IMR-90 (cell line): ENCODE data around the gene SVBP. TPM values are rescaled to one million over a fixed set of nuclear protein-coding genes. Genes with fewer than 3 reads are reported as not detected.

Experiments
- ATAC-seq: fragments of 200-7000 bp; cut with Tn5 transposase; 2 replicates; pipeline ENCODE4 v1.9.1; 2020; ENCODE audit warnings: low read depth, mild to moderate bottlenecking, moderate library complexity
- BruUV-seq: library from RNA; stranded (reverse); fragments of 400-500 nt; replicated peaks from 2 replicates; lab custom pipeline; 2021; lab: Mats Ljungman, UMichigan
- CTCF ChIA-PET: fragments of 300-600 bp; formaldehyde crosslinking; extraction: SDS; loops from one replicate; lab custom pipeline; 2021; ENCODE audit warnings: antibody characterized with exemption; lab: Yijun Ruan, JAX
- POLR2A ChIA-PET: fragments of 300-600 bp; sonication (Branson Sonifier 250); formaldehyde crosslinking; loops from one replicate; lab custom pipeline; 2022; ENCODE audit warnings: antibody characterized with exemption; ENCODE audit not compliant: unreplicated experiment; lab: Charles Lee
- DNase-seq: peaks from one replicate; pipeline ENCODE4 v3.0.0; 2013
- H2AFZ ChIP-seq: replicated peaks from 2 replicates; pipeline ENCODE3; 2013; ENCODE audit warnings: low read length, mild to moderate bottlenecking; ENCODE audit not compliant: poor library complexity
- H2AK5ac ChIP-seq: 2 replicates; pipeline ENCODE4 v1.6.1; 2013; ENCODE audit warnings: low read depth, low read length, inconsistent platforms
- H2AK9ac ChIP-seq: replicated peaks from 2 replicates; pipeline ENCODE3; 2013; ENCODE audit warnings: mild to moderate bottlenecking, low read depth, low read length, moderate library complexity; ENCODE audit not compliant: poor library complexity
- H2BK120ac ChIP-seq: 2 replicates; pipeline ENCODE4 v1.6.1; 2013; ENCODE audit warnings: low read depth, low read length, inconsistent platforms
- H2BK15ac ChIP-seq: 3 replicates; pipeline ENCODE4 v1.6.1; 2013; ENCODE audit warnings: low read depth, low read length, inconsistent platforms
- H2BK20ac ChIP-seq: 2 replicates; pipeline ENCODE4 v1.6.1; 2013; ENCODE audit warnings: low read depth, mild to moderate bottlenecking, inconsistent platforms, low read length, moderate library complexity
- H2BK5ac ChIP-seq: 2 replicates; pipeline ENCODE4 v1.6.1; 2013; ENCODE audit warnings: mild to moderate bottlenecking, low read depth, low read length, inconsistent platforms; ENCODE audit not compliant: poor library complexity, severe bottlenecking
- H3K14ac ChIP-seq: replicated peaks from 2 replicates; pipeline ENCODE4 v1.6.1; 2013; ENCODE audit warnings: low read depth, low read length, inconsistent platforms
- H3K18ac ChIP-seq: 2 replicates; pipeline ENCODE4 v1.6.1; 2013; ENCODE audit warnings: low read depth, low read length, control low read depth
- H3K23ac ChIP-seq: 2 replicates; pipeline ENCODE4 v1.6.1; 2013; ENCODE audit warnings: low read depth, low read length, inconsistent platforms
- H3K27ac ChIP-seq: 2 replicates; pipeline ENCODE4 v1.5.1; 2013; ENCODE audit warnings: mild to moderate bottlenecking, control low read depth, low read length; ENCODE audit not compliant: insufficient read depth
- H3K27me3 ChIP-seq: 2 replicates; pipeline ENCODE4 v1.6.1; 2013; ENCODE audit warnings: low read length; ENCODE audit not compliant: control insufficient read depth, insufficient read depth
- H3K36me3 ChIP-seq: 2 replicates; pipeline ENCODE4 v1.6.1; 2013; ENCODE audit warnings: low read length, mixed read lengths; ENCODE audit not compliant: control insufficient read depth, insufficient read depth
- H3K4ac ChIP-seq: 2 replicates; pipeline ENCODE4 v1.6.1; 2013; ENCODE audit warnings: low read depth, low read length, inconsistent platforms
- H3K4me1 ChIP-seq: 2 replicates; pipeline ENCODE4 v1.6.1; 2013; ENCODE audit warnings: low read length, mixed read lengths; ENCODE audit not compliant: control insufficient read depth, insufficient read depth
- H3K4me2 ChIP-seq: 2 replicates; pipeline ENCODE4 v1.6.1; 2013; ENCODE audit warnings: low read depth, mild to moderate bottlenecking, control low read depth, low read length, moderate library complexity
- H3K4me3 ChIP-seq: 2 replicates; pipeline ENCODE4 v1.5.1; 2013; ENCODE audit warnings: low read depth, mild to moderate bottlenecking, control low read depth, low read length, moderate library complexity; ENCODE audit not compliant: insufficient read depth
- H3K56ac ChIP-seq: 2 replicates; pipeline ENCODE4 v1.6.1; 2013; ENCODE audit warnings: low read length, inconsistent platforms; ENCODE audit not compliant: insufficient read depth; ENCODE audit errors: extremely low read depth
- H3K79me1 ChIP-seq, 2 experiments: 2 replicates each; pipeline ENCODE4 v1.6.1; 2013; ENCODE audit warnings: low read length in 2 of 2, inconsistent platforms in 1 of 2, low read depth in 1 of 2
- H3K9ac ChIP-seq: 2 replicates; pipeline ENCODE4 v1.6.1; 2013; ENCODE audit warnings: low read depth, low read length, control low read depth
- H3K9me1 ChIP-seq: 2 replicates; pipeline ENCODE4 v1.6.1; 2013; ENCODE audit warnings: low read length, inconsistent platforms; ENCODE audit not compliant: insufficient read depth
- H3K9me3 ChIP-seq: 2 replicates; pipeline ENCODE4 v1.6.1; 2013; ENCODE audit warnings: low read length; ENCODE audit not compliant: control insufficient read depth, insufficient read depth
- H4K20me1 ChIP-seq: 2 replicates; pipeline ENCODE4 v1.6.1; 2013; ENCODE audit warnings: low read length, inconsistent platforms; ENCODE audit not compliant: insufficient read depth
- H4K5ac ChIP-seq: 2 replicates; pipeline ENCODE4 v1.6.1; 2013; ENCODE audit warnings: mild to moderate bottlenecking, low read depth, low read length, control low read depth
- H4K8ac ChIP-seq, 2 experiments: 2 replicates each; pipeline ENCODE4 v1.6.1; 2013; ENCODE audit warnings: low read depth in 2 of 2, low read length in 2 of 2, control low read depth in 1 of 2, inconsistent platforms in 1 of 2
- H4K91ac ChIP-seq: 2 replicates; pipeline ENCODE4 v1.6.1; 2013; ENCODE audit warnings: low read depth, low read length, inconsistent platforms; ENCODE audit not compliant: insufficient read depth
- BHLHE40 ChIP-seq: fragments of 150-350 bp; IDR thresholded peaks from 2 replicates; pipeline ENCODE4 v1.6.1; 2016; ENCODE audit warnings: mild to moderate bottlenecking, low read depth, low read length
- CEBPB ChIP-seq: IDR thresholded peaks from 2 replicates; pipeline ENCODE4 v1.6.1; 2012; ENCODE audit warnings: low read depth, low read length, improper control_type of control experiment
- FOS ChIP-seq: fragments of 150-350 bp; IDR thresholded peaks from 2 replicates; pipeline ENCODE4 v1.6.1; 2016; ENCODE audit warnings: low read depth, low read length
- MAFK ChIP-seq: IDR thresholded peaks from 2 replicates; pipeline ENCODE4 v1.6.1; 2012; ENCODE audit warnings: low read depth, low read length, improper control_type of control experiment
- MAZ ChIP-seq: IDR thresholded peaks from 2 replicates; pipeline ENCODE4 v1.6.1; 2012; ENCODE audit warnings: low read depth, mild to moderate bottlenecking, low read length, improper control_type of control experiment, moderate library complexity, borderline replicate concordance
- MXI1 ChIP-seq: IDR thresholded peaks from 2 replicates; pipeline ENCODE4 v1.6.1; 2012; ENCODE audit warnings: low read depth, mild to moderate bottlenecking, low read length, moderate library complexity, borderline replicate concordance
- NFE2L2 ChIP-seq: fragments of 150-350 bp; IDR thresholded peaks from 2 replicates; pipeline ENCODE4 v1.6.1; 2016; ENCODE audit warnings: low read depth, mild to moderate bottlenecking, low read length
- POLR2A ChIP-seq: IDR thresholded peaks from 2 replicates; pipeline ENCODE4 v1.6.1; 2012; ENCODE audit warnings: mild to moderate bottlenecking, low read depth, low read length
- RAD21 ChIP-seq: IDR thresholded peaks from 2 replicates; pipeline ENCODE4 v1.6.1; 2012; ENCODE audit warnings: low read length, improper control_type of control experiment
- RCOR1 ChIP-seq: IDR thresholded peaks from 2 replicates; pipeline ENCODE4 v1.6.1; 2012; ENCODE audit warnings: mild to moderate bottlenecking, low read length, improper control_type of control experiment; ENCODE audit not compliant: insufficient replicate concordance
- RFX5 ChIP-seq: IDR thresholded peaks from 2 replicates; pipeline ENCODE4 v1.8.0; 2012; ENCODE audit warnings: low read depth, mild to moderate bottlenecking, low read length, moderate library complexity
- SMC3 ChIP-seq: fragments of 150-350 bp; IDR thresholded peaks from 2 replicates; pipeline ENCODE4 v1.6.1; 2016; ENCODE audit warnings: low read depth, mild to moderate bottlenecking, antibody characterized with exemption, low read length, moderate library complexity
- WGBS, 2 experiments: methylation state at CpG; one replicate each; pipeline versions ENCODE4 v1.1.5 to v1.1.7; 2013; ENCODE audit warnings: missing lambda C conversion rate in 2 of 2; ENCODE audit not compliant: insufficient read length in 1 of 2; ENCODE audit errors: extremely low coverage in 2 of 2; 5-methylcytosine and 5-hydroxymethylcytosine counted together
- dilution Hi-C: fragments of 300-500 bp; cut with HindIII; formaldehyde crosslinking; loops from one replicate; pipeline ENCODE4 v1.14.3; 2018; ENCODE audit warnings: low sequenced_read_pairs; ENCODE audit not compliant: unreplicated experiment
- in situ Hi-C: fragments of 300-500 bp; cut with MboI; formaldehyde crosslinking; loops from 3 replicates; pipeline ENCODE4 v1.14.3; 2019; ENCODE audit warnings: low sequenced_read_pairs, inconsistent platforms, mixed read lengths
- intact Hi-C: fragments of 100-400 bp; cut with micrococcal nuclease; formaldehyde crosslinking; loops from 2 replicates; pipeline ENCODE4 v1.10.0; 2022
- polyA plus RNA-seq, 3 experiments: library from polyadenylated mRNA; depleted of rRNA; stranded (reverse); fragments of >200 nt; gene quantifications; 2 replicates each; pipeline ENCODE4 v1.2.3, GENCODE V29; 2012; ENCODE audit warnings: low replicate concordance in 1 of 3
- total RNA-seq: library from RNA; depleted of rRNA; stranded (reverse); fragments of >200 nt; gene quantifications from 2 replicates; pipeline ENCODE4 v1.2.3, GENCODE V29; 2012
- TF ChIP-seq, protein P1 (sequence below): fragments of 150-350 bp; IDR thresholded peaks from 2 replicates; pipeline ENCODE4 v1.6.1; 2016; ENCODE audit warnings: low read depth, mild to moderate bottlenecking, low read length, moderate library complexity, borderline replicate concordance

SVBP gene
- total and polyA plus RNA-seq, 2 of the 4 experiments (the other 2 are of a cell fraction) = 9.7 to 11.5 TPM

DNA sequence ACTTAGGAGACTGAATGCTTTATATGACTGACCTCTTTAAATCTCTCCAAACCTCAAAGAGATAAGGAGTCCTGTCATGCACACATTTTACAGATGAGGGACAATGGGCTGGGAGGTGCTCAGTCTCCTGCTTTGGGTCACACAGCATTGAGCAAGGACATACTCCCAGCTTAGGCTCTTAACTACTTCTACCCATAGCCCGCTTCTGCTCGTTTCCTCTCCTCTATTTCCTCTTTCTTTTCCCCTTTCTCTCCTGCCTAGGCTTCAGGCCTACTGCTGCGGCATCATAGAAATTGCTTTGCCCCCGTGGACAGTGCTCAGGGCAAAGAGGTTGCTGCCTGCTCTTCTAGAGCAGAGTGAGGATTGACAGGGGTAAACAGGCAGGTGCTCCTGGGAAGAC is 16.8 kb upstream of the SVBP start:
- no peak overlapping the region for H2BK20ac ChIP-seq
- H3K79me1 ChIP-seq = no peaks in the 10 kb centered on the region
- ChIA-PET POLR2A (interaction anchor here (1.0 kb wide), 1 partner anchor 12 kb away, joined by 6 read pairs; no protein-coding TSS in a partner anchor), CTCF (no interaction called here)
- DNase-seq = no peak
- H3K36me3 ChIP-seq = peaks cover 12% of the 10 kb centered on the region
- no peak overlapping the region for H2AFZ ChIP-seq
- no peak for TF ChIP-seq BHLHE40
- no peak for TF ChIP-seq SMC3
- TF ChIP-seq, protein P1, sequence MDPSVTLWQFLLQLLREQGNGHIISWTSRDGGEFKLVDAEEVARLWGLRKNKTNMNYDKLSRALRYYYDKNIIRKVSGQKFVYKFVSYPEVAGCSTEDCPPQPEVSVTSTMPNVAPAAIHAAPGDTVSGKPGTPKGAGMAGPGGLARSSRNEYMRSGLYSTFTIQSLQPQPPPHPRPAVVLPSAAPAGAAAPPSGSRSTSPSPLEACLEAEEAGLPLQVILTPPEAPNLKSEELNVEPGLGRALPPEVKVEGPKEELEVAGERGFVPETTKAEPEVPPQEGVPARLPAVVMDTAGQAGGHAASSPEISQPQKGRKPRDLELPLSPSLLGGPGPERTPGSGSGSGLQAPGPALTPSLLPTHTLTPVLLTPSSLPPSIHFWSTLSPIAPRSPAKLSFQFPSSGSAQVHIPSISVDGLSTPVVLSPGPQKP = no peak
- TF ChIP-seq RFX5 = no peak
- no peak for TF ChIP-seq CEBPB
- no peak for TF ChIP-seq POLR2A
- TF ChIP-seq NFE2L2 = no peak
- no peak for TF ChIP-seq MXI1
- TF ChIP-seq MAFK = no peak
- no peak for TF ChIP-seq RCOR1
- no peak for TF ChIP-seq MAZ
- TF ChIP-seq RAD21 = no peak
- no peak for TF ChIP-seq FOS
- ATAC-seq = no peak
- intact Hi-C loops = no loop called here
- H3K14ac ChIP-seq = no peak overlapping the region
- no peak overlapping the region for H2BK120ac ChIP-seq
- no peaks in the 10 kb centered on the region for H3K27me3 ChIP-seq
- H3K9me1 ChIP-seq = peaks cover 6% of the 10 kb centered on the region
- WGBS, 2 experiments = 88% methylated on average over 2 of the region's 4 CpGs; no CpG with 5 or more reads in 1 of the 2 experiments
- no peak overlapping the region for H3K4me2 ChIP-seq
- H3K56ac ChIP-seq = no peak overlapping the region
- H3K27ac ChIP-seq = no peak overlapping the region
- no peak overlapping the region for H3K18ac ChIP-seq
- no peak overlapping the region for H2AK9ac ChIP-seq
- H4K20me1 ChIP-seq = no peaks in the 10 kb centered on the region
- no peak overlapping the region for H4K8ac ChIP-seq
- no peak overlapping the region for H4K91ac ChIP-seq
- H3K4ac ChIP-seq = no peak overlapping the region
- H2AK5ac ChIP-seq = no peak overlapping the region
- no peak overlapping the region for H3K4me3 ChIP-seq
- H4K5ac ChIP-seq = no peak overlapping the region
- H2BK15ac ChIP-seq = no peak overlapping the region
- BruUV-seq = no TSS peak
- in situ Hi-C loops = no loop called here
- no peak overlapping the region for H3K23ac ChIP-seq
- dilution Hi-C loops = no loop called here
- H3K9me3 ChIP-seq = no peaks in the 10 kb centered on the region
- no peak overlapping the region for H3K9ac ChIP-seq
- H3K4me1 ChIP-seq = no peaks in the 10 kb centered on the region
- no peak overlapping the region for H2BK5ac ChIP-seq
